G401 (cell line): ENCODE measurements around the gene PPP1R1B. TPM values are rescaled to one million over a fixed set of nuclear protein-coding genes. Genes with fewer than 3 reads are reported as not detected.
A peak's percentile ranks its signal among the peaks of the same experiment; 100 is the strongest.

Experiments used
- DNase-seq: peaks from one replicate; pipeline ENCODE4 v3.0.0-alpha.2; 2015; ENCODE audit warnings: low spot score
- in situ Hi-C: cut with HindIII; loops from 2 replicates; pipeline ENCODE4 v1.10.0; 2016; ENCODE audit warnings: low sequenced_read_pairs, mixed read lengths
- total RNA-seq: library from RNA; depleted of rRNA; stranded (reverse); fragments of >200 nt; shearing (Covaris generic); gene quantifications from 2 replicates; pipeline ENCODE4 v1.2.3, GENCODE V29; 2014

The PPP1R1B gene
- total RNA-seq, 1 experiment from 2014 or later: 8.6 TPM

GRCh38 chr17:39643271-39643670 lies 16.5 kb downstream of the PPP1R1B start:
- in situ Hi-C loops: no loop called here
- DNase-seq: no peak

GRCh38 chr17:39647256-39647655 lies 20.5 kb downstream of the PPP1R1B start:
- in situ Hi-C loops: no loop called here
- no peak for DNase-seq

GRCh38 chr17:39648616-39649366 lies 22.0 kb downstream of the PPP1R1B start:
- in situ Hi-C loops: no loop called here
- no peak for DNase-seq

GRCh38 chr17:39650121-39650579 lies 23.4 kb downstream of the PPP1R1B start:
- in situ Hi-C loops: no loop called here
- no peak for DNase-seq

- no peak for DNase-seq
- in situ Hi-C loops: no loop called here
These were observed 25.3 kb downstream of the PPP1R1B start for GRCh38 chr17:39651923-39652586.

- DNase-seq: peak; percentile 35
- in situ Hi-C loops: no loop called here
These were observed 26.0 kb downstream of the PPP1R1B start for GRCh38 chr17:39652587-39653315.

GRCh38 chr17:39653316-39653661 lies 26.5 kb downstream of the PPP1R1B start:
- DNase-seq: no peak
- in situ Hi-C loops: no loop called here

- DNase-seq: peak; percentile 45
- in situ Hi-C loops: no loop called here
These were observed 27.0 kb downstream of the PPP1R1B start for GRCh38 chr17:39653662-39654331.

GRCh38 chr17:39655105-39655504 lies 28.4 kb downstream of the PPP1R1B start:
- DNase-seq: no peak
- in situ Hi-C loops: no loop called here

- no peak for DNase-seq
- in situ Hi-C loops: no loop called here
These were observed 31.6 kb downstream of the PPP1R1B start for GRCh38 chr17:39658346-39658745.

- in situ Hi-C loops: no loop called here
- DNase-seq: no peak
These were observed 32.0 kb downstream of the PPP1R1B start for GRCh38 chr17:39658760-39659159.

GRCh38 chr17:39659279-39660010 lies 32.7 kb downstream of the PPP1R1B start:
- in situ Hi-C loops: no loop called here
- DNase-seq: no peak

- in situ Hi-C loops: no loop called here
- no peak for DNase-seq
These were observed 33.2 kb downstream of the PPP1R1B start for GRCh38 chr17:39660011-39660360.

- no peak for DNase-seq
- in situ Hi-C loops: no loop called here
These were observed 33.9 kb downstream of the PPP1R1B start for GRCh38 chr17:39660397-39661385.

- DNase-seq: no peak
- in situ Hi-C loops: no loop called here
These were observed 35.2 kb downstream of the PPP1R1B start for GRCh38 chr17:39661744-39662541.

- DNase-seq: no peak
- in situ Hi-C loops: no loop called here
These were observed 36.0 kb downstream of the PPP1R1B start for GRCh38 chr17:39662551-39663339.

- in situ Hi-C loops: no loop called here
- no peak for DNase-seq
These were observed 36.6 kb downstream of the PPP1R1B start for GRCh38 chr17:39663340-39663687.
